T-helper 2 cell (primary cell): Measurements from ENCODE around the gene FBXW4.

Experiments used
- DNase-seq, 5 experiments: peaks; one replicate each; pipeline versions ENCODE4 v3.0.0 to v3.0.0-alpha.2; 2012 to 2022

FBXW4 gene

DNA sequence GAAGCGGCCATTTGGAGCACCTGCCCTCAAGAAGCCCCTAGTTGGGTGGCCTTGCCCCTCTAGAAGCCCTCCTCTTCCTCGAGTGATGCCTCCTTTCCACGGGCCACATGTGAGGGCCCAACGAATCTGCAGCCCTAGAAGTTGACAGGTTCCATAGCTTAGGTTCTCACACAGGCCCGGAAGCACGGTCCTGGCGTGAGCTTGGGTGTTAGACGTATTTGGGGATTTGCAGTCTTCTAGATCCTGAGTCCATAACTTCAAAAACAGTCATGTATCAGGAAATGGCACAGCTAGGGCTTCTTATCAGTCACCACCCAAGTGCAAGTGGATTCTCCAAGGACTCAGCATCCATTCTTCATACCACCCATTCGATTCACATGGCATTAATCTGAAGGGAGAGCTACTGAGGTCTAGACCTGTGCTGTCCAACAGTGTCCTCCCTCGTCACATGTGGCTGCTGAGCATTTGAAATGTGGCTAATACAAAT lies 477 bp upstream of the FBXW4 start:
- no peak for DNase-seq

DNA sequence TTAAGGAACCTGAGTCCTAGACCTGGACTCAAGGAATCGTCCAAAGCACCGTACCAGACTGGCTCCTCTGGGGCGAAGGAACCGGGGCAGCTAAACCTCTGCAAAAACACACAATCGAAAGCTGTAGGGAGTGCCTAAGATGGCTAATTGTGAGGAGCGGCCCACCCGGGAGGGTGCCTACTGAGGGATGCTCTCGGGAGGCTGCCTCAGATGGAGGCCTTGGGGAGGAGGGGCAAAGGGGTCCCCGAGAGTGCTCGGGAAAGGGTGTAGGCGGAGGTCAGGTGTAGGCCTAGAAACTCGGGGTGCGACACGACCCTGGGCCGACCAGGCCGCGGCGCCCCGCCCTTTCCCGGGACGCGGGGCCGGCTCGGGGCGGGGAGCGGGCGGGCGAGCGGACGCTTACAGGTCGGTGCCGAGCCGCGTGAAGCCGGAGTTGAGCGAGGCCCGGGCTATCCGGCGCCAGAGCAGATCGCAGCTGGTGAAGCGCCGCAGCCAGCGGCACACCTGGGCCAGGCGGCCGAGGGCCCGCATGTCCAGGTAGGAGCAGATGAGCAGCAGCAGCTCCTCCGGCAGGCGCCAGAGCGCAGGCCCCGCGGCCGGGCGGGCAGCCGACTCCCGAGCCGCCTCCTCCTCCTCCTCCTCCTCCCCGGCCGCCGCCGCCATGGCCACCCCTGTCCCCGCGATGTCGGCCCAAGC lies 844 bp downstream of the FBXW4 start:
- DNase-seq = peak; percentile 25 to 84 (median 53)

DNA sequence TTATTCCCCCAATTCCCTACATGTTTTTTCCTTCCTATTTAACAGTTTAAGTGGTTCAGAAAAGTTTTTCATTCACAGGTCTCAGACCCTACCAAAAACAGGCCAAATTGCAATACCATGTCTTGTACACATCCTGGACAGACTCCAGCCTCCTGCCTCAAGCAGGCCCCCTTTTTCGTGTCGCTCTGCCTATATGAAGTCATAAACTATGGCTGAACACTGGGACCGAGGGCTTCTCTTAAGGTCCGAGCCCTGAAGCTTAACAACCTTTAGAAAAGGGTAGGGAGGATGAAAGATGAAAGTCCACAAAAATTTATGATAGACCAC lies 1.4 kb downstream of the FBXW4 start:
- DNase-seq = peak in 1 of 5 experiments; percentile 58

DNA sequence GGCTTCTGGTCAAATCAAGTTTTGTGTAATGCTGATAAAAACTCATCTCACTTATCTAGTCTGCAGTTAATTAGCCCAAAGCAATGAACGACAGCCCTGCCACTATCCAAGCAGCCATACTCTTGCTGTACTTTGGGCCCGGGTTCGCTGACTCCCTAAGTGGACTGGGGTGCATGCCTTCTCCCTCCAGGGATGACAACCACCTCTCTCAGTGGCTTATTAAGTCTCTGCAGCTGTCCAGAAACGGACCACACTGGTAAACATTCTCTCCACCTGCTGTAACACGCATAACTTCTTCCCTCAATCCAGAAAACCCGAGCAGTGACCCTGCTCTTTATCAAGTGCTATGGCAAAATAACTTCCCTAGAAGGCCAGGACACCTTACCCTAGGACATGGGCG lies 3.9 kb downstream of the FBXW4 start:
- no peak for DNase-seq

GRCh38 chr10:101690461-101690860 lies 4.5 kb downstream of the FBXW4 start:
- DNase-seq = no peak

- no peak for DNase-seq
Measured at GRCh38 chr10:101687071-101687658, 7.8 kb downstream of the FBXW4 start.

DNA sequence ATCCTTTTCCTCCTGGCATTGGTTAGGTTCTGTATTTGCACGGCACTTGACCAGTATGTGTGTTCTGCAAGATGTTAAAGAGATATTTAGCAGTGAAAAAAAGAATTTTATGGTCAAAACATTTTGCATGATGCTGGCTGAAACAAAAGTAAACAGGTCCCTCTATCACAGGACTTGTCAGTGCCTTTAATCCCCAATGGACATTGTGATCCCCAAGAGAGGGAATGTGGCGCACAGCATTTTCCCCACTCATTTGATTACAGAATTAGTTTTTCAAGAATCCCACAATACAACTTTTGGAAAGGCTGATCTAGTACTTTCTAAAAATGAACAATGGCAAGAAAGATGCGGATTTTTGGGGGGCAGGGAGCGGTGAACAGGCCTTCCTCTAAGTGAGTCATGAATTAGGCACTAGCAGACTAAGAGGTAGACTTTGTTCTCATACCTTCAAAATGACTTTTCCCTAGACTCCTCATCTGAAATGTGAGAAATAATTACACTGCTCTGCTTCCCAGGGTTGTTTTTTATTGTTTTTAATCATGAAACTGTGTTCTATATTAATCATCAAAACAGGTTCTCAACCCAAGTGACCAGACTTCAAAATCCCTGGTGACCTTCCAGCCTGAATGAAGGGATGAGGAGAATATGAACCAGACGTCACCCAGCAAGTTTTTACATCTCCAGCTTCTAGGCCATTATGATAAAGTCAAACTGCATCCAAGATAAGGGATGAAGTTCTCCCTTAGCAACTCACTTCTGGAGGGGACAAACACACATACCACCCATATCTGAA lies 8.6 kb downstream of the FBXW4 start:
- DNase-seq = no peak

DNA sequence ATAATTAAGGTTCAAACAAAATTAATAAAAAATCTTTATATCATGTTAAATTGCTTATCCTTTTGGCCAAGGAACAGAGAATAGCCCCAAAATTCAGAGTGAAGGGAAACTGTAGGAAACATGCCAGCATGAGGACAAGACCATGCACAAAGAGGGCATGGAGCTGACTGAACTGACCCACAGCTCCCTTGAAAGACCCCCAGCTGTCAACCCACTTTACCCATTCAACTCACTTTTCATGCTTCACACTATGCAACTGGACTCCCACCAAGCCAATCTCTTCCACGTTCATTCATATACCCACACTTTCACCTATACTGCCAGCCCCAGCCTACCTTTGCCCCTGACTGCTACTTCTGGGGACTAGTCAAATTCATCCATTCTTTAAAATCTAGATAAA lies 10.2 kb downstream of the FBXW4 start:
- no peak for DNase-seq

DNA sequence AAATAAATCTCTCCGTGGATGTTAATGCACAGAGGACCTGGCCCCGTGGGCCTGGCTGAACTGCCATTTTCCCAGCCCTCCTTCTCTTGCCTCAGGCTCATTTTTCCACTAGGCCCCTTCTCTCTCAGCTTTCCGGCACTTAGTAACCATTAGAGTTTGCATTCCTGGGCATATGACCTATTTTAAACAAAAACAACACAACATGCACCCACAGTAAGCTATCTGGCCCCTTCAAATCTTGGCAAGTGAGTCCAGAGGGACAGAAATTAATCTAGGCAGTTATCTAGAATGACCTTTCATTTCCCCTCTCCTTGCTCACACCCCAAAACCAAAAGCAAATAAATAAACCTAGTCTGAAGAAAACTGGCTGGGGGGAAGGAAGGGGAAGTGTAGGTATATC lies 11.7 kb downstream of the FBXW4 start:
- DNase-seq = no peak

DNA sequence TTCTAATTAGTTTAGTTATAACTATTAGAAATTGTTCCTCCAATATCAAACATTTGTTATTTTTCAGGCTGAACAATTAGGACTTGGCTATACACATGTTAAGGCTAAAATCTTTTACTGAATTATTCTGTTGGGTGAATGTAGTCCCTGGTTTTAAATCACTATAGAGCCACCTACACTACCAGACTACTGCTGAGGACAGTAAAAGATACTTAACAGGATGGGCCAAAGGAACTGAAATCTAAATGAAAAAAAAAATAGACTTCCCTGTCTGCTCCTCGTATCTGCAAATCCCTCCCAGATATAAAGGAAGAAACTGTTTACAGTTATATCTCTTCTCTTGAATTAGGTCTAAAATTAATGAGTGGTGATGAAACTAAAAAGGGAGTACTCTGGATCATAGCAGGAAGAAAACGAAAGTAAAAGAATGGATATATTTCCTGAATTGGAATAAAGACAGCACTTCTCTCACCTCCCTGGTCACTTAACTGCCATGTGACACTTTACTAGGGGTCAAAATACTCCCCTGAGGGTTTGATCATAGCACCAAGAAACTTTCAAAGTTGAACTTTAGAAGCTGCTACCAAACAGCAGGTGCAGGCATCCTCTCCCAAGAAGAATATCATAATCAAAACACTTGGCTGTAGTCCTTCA lies 12.7 kb downstream of the FBXW4 start:
- no peak for DNase-seq

- DNase-seq = no peak
Measured at GRCh38 chr10:101676565-101676964, 18.4 kb downstream of the FBXW4 start.

GRCh38 chr10:101675115-101675514 lies 19.9 kb downstream of the FBXW4 start:
- no peak for DNase-seq

GRCh38 chr10:101672536-101672935 lies 22.4 kb downstream of the FBXW4 start:
- no peak for DNase-seq

DNA sequence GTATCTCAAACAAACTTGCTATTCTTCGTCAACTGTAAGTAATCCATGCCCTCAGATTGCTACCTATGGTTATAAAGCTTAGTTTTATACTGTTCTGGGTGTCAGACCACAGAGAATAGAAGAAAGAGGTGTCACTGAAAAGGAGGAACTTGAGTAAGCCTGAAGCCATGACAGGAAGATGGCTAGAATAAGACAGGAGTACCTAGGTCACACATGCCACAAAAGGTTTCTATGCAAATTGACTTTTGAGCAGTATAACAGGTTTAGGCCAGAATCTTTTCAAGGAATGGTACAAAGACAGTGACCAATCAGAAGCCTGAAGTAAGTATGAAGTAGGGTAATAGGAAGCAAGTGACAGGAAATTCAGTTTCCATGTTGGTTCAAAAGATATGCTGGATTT lies 23.5 kb downstream of the FBXW4 start:
- DNase-seq = no peak

GRCh38 chr10:101670635-101671034 lies 24.3 kb downstream of the FBXW4 start:
- DNase-seq = no peak

DNA sequence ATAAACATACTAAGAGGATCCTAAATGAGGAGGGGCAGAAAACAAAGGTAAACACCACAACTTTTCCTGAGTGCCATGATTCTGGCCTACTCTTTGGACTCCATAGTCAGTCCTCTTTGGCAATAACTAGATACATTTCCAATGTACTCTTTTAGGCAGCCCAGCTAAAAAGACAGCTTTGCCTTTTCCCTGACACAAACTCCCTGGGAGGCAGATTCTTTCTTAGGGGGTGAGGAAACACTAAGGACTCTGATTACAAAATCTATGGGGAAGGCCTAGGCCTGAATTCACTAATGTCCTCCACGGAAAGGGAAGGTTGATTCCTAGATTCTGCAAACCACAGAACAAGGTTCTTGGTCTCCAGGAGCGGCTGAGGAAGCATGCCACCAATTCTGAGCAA lies 25.8 kb downstream of the FBXW4 start:
- DNase-seq = no peak

GRCh38 chr10:101668566-101668965 lies 26.4 kb downstream of the FBXW4 start:
- no peak for DNase-seq

GRCh38 chr10:101666083-101666482 lies 28.9 kb downstream of the FBXW4 start:
- DNase-seq = no peak

DNA sequence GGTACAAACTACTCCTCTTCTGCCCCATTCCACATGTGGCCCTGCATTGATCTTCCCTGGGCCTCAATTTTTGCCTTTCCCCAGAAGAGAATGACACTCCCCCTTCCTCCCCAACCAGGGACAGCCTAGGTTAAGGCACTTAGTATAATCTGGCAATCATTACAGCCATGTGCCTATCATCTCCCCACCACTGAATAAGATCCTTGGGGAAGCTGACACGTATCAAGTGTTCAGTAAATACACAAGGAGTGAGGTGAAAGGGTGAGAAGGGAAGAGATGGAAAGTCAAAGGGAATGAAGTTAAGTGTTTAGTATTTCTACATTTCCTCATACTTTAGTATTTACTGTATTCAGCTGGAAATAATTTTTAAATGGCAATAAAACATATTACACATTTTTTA lies 31.9 kb downstream of the FBXW4 start:
- DNase-seq = no peak

GRCh38 chr10:101660256-101660655 lies 34.7 kb downstream of the FBXW4 start:
- DNase-seq = no peak

DNA sequence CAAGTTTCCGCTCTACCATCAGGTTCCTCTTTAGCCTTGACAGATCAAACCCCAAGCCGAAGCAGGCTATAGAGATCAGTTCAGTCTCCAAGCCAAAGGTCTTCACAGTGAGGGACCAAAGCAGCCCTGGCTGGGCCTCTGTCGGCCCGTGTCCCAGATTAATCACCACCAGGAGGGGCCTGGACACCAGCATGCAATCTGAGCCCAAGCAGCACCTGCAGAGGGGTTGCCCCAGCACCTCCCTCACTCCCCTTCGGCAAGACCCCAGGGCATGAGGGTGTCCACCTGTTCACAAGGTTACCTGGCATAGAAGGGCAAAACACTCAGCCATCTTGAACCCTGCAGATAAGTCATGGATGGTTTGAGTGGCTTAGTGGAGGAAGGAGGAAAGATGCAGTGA lies 36.0 kb downstream of the FBXW4 start:
- no peak for DNase-seq

- no peak for DNase-seq
Measured at GRCh38 chr10:101656890-101657289, 38.1 kb downstream of the FBXW4 start.

DNA sequence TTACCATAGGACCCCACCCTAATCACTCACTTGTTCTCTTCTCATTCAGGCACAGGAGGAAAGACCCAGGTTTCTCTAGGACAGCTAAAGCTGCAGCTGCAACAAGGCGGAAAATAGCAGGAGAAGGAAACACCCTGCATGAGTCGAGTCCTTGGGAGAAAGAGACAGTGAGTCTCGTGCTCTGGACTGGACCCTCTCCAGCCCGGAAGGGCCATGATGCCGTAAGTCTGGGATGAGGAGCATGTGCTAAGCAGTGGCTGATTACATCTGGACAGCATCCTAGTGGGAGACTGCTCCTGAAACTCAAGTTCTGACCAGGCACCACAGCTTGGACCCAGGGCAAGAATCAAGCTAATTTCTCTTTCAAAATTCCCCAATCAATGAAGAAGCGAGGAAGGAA lies 39.4 kb downstream of the FBXW4 start:
- DNase-seq = no peak

DNA sequence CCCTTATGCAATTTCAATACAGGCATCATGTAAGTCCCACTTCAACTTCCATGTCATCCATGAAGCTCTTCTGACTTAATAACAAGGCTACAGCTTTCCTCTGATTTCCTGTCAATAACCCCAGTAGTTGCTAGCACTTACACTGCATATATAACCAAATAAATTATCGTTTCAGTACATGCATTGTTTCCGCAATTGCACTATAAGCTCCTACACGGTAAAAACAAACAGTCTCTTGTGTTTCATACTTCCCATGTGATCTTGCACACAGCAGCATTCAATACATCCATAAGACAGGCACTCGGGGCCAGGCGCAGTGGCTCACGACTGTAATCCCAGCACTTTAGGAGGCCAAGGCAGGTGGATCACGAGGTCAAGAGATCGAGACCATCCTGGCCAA lies 41.4 kb downstream of the FBXW4 start:
- no peak for DNase-seq
